Hepatocyte (in vitro differentiated cells): ENCODE results near the gene AP3S2.

Experiments
- EZH2 ChIP-seq: fragments of 200-600 bp; sonication (generic); IDR thresholded peaks from 2 replicates; pipeline ENCODE4 v1.6.1; 2016; ENCODE audit warnings: antibody characterized with exemption, mild to moderate bottlenecking, borderline replicate concordance
- EZH2phosphoT487 ChIP-seq: fragments of 200-600 bp; sonication (generic); IDR thresholded peaks from one replicate; pipeline ENCODE4 v1.6.1; 2018; ENCODE audit warnings: antibody characterized with exemption, mild to moderate bottlenecking, low read depth, moderate library complexity; ENCODE audit not compliant: unreplicated experiment, severe bottlenecking
- TF ChIP-seq, protein P1 (sequence below): fragments of 200-600 bp; sonication (generic); IDR thresholded peaks from 2 replicates; pipeline ENCODE4 v1.5.1; 2016; ENCODE audit warnings: antibody characterized with exemption, mild to moderate bottlenecking; ENCODE audit not compliant: poor library complexity

DNA sequence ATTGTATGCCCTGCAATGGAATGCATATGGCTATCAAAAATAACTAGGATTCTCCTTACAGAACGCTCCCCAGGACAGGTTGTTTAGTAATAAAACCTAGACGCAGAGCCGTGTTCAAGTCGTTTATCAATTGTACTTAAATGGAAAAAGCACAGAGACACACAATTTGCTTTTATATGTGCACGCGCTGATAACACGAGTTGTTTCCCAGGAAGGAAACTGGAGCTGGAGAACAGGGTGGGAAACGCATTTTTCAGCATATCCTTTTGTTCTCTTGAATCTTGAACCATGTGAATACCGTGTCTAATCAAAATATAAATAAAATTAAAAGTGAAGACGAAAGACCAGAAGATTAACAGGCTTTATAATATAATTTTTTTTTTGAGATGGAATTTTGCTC is 75.5 kb downstream of the AP3S2 start:
- TF ChIP-seq, protein P1, sequence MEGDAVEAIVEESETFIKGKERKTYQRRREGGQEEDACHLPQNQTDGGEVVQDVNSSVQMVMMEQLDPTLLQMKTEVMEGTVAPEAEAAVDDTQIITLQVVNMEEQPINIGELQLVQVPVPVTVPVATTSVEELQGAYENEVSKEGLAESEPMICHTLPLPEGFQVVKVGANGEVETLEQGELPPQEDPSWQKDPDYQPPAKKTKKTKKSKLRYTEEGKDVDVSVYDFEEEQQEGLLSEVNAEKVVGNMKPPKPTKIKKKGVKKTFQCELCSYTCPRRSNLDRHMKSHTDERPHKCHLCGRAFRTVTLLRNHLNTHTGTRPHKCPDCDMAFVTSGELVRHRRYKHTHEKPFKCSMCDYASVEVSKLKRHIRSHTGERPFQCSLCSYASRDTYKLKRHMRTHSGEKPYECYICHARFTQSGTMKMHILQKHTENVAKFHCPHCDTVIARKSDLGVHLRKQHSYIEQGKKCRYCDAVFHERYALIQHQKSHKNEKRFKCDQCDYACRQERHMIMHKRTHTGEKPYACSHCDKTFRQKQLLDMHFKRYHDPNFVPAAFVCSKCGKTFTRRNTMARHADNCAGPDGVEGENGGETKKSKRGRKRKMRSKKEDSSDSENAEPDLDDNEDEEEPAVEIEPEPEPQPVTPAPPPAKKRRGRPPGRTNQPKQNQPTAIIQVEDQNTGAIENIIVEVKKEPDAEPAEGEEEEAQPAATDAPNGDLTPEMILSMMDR: no peak
- TF ChIP-seq EZH2 (no peak), EZH2phosphoT487 (no peak)
